Measurements from ENCODE around the gene LTA4H.

DNA sequence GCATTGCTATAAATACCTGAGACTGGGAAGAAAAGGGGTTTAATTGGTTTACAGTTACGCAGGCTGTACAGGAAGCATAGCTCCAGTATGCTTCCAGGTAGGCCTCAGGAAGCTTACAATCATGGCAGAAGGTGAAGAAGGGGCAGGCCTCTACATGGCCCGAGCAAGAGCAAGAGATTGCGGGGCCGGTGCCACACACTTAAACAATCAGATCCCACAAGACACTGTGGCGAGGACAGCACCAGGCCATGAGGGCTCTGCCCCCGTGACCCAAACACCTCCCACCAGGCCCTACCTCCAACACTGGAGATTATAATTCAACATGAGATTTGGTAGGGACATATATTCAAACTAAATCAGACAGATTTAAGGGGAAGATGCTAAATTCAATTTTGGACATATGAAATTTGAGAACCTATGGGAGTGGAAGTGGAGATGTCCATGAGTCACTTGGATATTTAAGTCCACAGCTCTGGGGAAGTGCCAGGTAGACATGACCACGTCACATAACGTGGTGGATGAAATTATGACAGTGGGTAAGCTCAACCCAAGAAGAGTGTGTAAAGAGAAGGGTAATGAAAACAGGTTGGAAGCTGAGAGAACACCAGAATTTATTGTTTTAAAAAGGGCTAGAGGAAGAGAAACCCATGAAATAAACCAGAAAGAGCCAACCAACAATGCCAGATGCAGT is 1.5 kb upstream of the LTA4H start:
- no peak for TF ChIP-seq POLR2A (IDR thresholded peaks at IDR 0.05; ENCODE audit: low read length)
- no peak for TF ChIP-seq GATA1 (IDR thresholded peaks at IDR 0.05; ENCODE audit: low read depth, low read length)
